Measurements from ENCODE around the gene LSMEM2.

GRCh38 chr3:50259432-50260026, 19.4 kb upstream of the LSMEM2 start:
- TF ChIP-seq, protein P1, sequence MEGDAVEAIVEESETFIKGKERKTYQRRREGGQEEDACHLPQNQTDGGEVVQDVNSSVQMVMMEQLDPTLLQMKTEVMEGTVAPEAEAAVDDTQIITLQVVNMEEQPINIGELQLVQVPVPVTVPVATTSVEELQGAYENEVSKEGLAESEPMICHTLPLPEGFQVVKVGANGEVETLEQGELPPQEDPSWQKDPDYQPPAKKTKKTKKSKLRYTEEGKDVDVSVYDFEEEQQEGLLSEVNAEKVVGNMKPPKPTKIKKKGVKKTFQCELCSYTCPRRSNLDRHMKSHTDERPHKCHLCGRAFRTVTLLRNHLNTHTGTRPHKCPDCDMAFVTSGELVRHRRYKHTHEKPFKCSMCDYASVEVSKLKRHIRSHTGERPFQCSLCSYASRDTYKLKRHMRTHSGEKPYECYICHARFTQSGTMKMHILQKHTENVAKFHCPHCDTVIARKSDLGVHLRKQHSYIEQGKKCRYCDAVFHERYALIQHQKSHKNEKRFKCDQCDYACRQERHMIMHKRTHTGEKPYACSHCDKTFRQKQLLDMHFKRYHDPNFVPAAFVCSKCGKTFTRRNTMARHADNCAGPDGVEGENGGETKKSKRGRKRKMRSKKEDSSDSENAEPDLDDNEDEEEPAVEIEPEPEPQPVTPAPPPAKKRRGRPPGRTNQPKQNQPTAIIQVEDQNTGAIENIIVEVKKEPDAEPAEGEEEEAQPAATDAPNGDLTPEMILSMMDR (IDR thresholded peaks at IDR 0.05 in 4 of 5, conservative IDR thresholded peaks at IDR 0.05 in 1 of 5): no peak
- TF ChIP-seq POLR2A (IDR thresholded peaks at IDR 0.05): no peak

Measured in gastrocnemius medialis (tissue), 4 donors.